HepG2 (cell line): Measurements from ENCODE around the gene ADAMTS20. TPM values are rescaled to one million over a fixed set of nuclear protein-coding genes. Genes with fewer than 3 reads are reported as not detected.

Source experiments
- ATAC-seq: fragments of 200-7000 bp; cut with Tn5 transposase; 3 replicates; pipeline ENCODE4 v1.9.1; 2020; ENCODE audit warnings: mild to moderate bottlenecking, moderate library complexity
- BruUV-seq: library from RNA; stranded (reverse); fragments of 400-500 nt; replicated peaks from 2 replicates; lab custom pipeline; 2021; lab: Mats Ljungman, UMichigan
- CTCF ChIA-PET: fragments of 300-600 bp; formaldehyde crosslinking; extraction: SDS; loops from one replicate; lab custom pipeline; 2021; ENCODE audit warnings: low total read pairs, inconsistent platforms, low intra/inter-chr PET ratio; lab: Yijun Ruan, JAX
- POLR2A ChIA-PET: fragments of 350-600 bp; sonication (Branson Sonifier 250); formaldehyde crosslinking; loops from one replicate; lab custom pipeline; 2020; ENCODE audit warnings: antibody characterized with exemption, inconsistent platforms; lab: Yijun Ruan, JAX
- DNase-seq: peaks from one replicate; pipeline ENCODE4 v3.0.0-alpha.2; 2015; ENCODE audit warnings: low spot score
- FAIRE-seq: peaks from 3 replicates; lab custom pipeline; 2011; peaks lifted over from hg19 to GRCh38; lab: Jason Lieb, UNC
- H2AFZ ChIP-seq: one replicate; pipeline ENCODE4 v1.6.1; 2011; ENCODE audit warnings: low read length, inconsistent platforms
- H3K27ac ChIP-seq: fragments of 300-600 bp; 3 replicates; pipeline ENCODE4 v1.8.0; 2011; ENCODE audit warnings: mixed run types, mild to moderate bottlenecking, mixed read lengths, low read length, inconsistent platforms; ENCODE audit not compliant: insufficient read depth; ENCODE audit errors: extremely low read length
- H3K27me3 ChIP-seq, 2 experiments: fragments of 200-600 bp in 1 of 2; 2 replicates in 1 of 2; 3 replicates in 1 of 2; pipeline versions ENCODE4 v1.6.0 to v1.8.0; 2011; ENCODE audit warnings: low read length in 2 of 2, mild to moderate bottlenecking in 2 of 2, moderate library complexity in 2 of 2, inconsistent platforms in 1 of 2; ENCODE audit not compliant: insufficient read depth in 2 of 2, control insufficient read depth in 1 of 2
- H3K36me3 ChIP-seq, 2 experiments: fragments of 200-600 bp in 1 of 2; replicated peaks in 1 of 2; 2 replicates in 1 of 2; 3 replicates in 1 of 2; pipeline versions ENCODE4 v1.5.1 to v1.8.0; 2011; ENCODE audit warnings: low read length in 2 of 2, inconsistent platforms in 1 of 2; ENCODE audit not compliant: insufficient read depth in 2 of 2, control insufficient read depth in 1 of 2
- H3K4me1 ChIP-seq: 2 replicates; pipeline ENCODE4 v1.5.1; 2012; ENCODE audit warnings: low read length, inconsistent platforms; ENCODE audit not compliant: insufficient read depth
- H3K4me2 ChIP-seq: 2 replicates; pipeline ENCODE4 v1.6.0; 2011; ENCODE audit warnings: low read depth, low read length, inconsistent platforms
- H3K4me3 ChIP-seq, 3 experiments: fragments of 200-600 bp in 1 of 3; sonication (generic), shearing (Covaris generic) in 1 of 3; replicated peaks in 1 of 3; 2 replicates each; pipeline ENCODE4 v1.5.1; 2011 to 2016; ENCODE audit warnings: low read length in 3 of 3, inconsistent platforms in 2 of 3, low read depth in 2 of 3, mild to moderate bottlenecking in 2 of 3, control low read depth in 1 of 3, mixed read lengths in 1 of 3; ENCODE audit not compliant: insufficient read depth in 1 of 3
- H3K79me2 ChIP-seq: one replicate; pipeline ENCODE4 v1.6.1; 2011; ENCODE audit warnings: low read length, inconsistent platforms; ENCODE audit not compliant: insufficient read depth
- H3K9ac ChIP-seq: 2 replicates; pipeline ENCODE4 v1.6.0; 2011; ENCODE audit warnings: mild to moderate bottlenecking, low read depth, low read length, inconsistent platforms; ENCODE audit not compliant: insufficient read depth
- H3K9me3 ChIP-seq: 2 replicates; pipeline ENCODE4 v1.5.1; 2012; ENCODE audit warnings: mild to moderate bottlenecking, low read length
- H4K20me1 ChIP-seq: 2 replicates; pipeline ENCODE4 v1.6.0; 2011; ENCODE audit warnings: inconsistent platforms, mild to moderate bottlenecking, low read length, moderate library complexity; ENCODE audit not compliant: insufficient read depth
- CREB3 ChIP-seq: sonication (generic); formaldehyde crosslinking; IDR thresholded peaks from 2 replicates; pipeline ENCODE4 v1.5.0; 2020; ENCODE audit warnings: missing genetic modification reagents
- FOXA1 ChIP-seq, 2 experiments: fragments of 450-650 bp in 1 of 2; sonication (generic) in 1 of 2; formaldehyde crosslinking in 1 of 2; IDR thresholded peaks; 2 replicates each; pipeline versions ENCODE4 v1.4.0 to v1.6.1; 2016 to 2020; ENCODE audit warnings: missing genetic modification reagents in 1 of 2
- GMEB1 ChIP-seq: sonication (generic); formaldehyde crosslinking; IDR thresholded peaks from 2 replicates; pipeline ENCODE4 v1.5.1; 2020; ENCODE audit warnings: missing genetic modification reagents, mild to moderate bottlenecking, borderline replicate concordance
- KLF13 ChIP-seq: sonication (generic); formaldehyde crosslinking; IDR thresholded peaks from 2 replicates; pipeline ENCODE4 v1.4.0; 2020; ENCODE audit warnings: mild to moderate bottlenecking, missing genetic modification reagents
- RBM39 ChIP-seq: fragments of 200-400 bp; formaldehyde crosslinking; IDR thresholded peaks from one replicate; pipeline ENCODE4 v1.6.1; 2018; ENCODE audit warnings: antibody characterized with exemption, mild to moderate bottlenecking, low read depth, low read length; ENCODE audit not compliant: poor library complexity, severe bottlenecking
- REST ChIP-seq, 2 experiments: IDR thresholded peaks; 2 replicates each; pipeline ENCODE4 v1.6.1; 2011 to 2012; ENCODE audit warnings: low read length in 2 of 2, borderline replicate concordance in 1 of 2, low read depth in 1 of 2, mild to moderate bottlenecking in 1 of 2, moderate library complexity in 1 of 2
- TEAD2 ChIP-seq: sonication (generic); formaldehyde crosslinking; IDR thresholded peaks from 2 replicates; pipeline ENCODE4 v1.9.0; 2021; ENCODE audit warnings: missing genetic modification reagents
- ZKSCAN1 ChIP-seq: fragments of 150-350 bp; IDR thresholded peaks from 2 replicates; pipeline ENCODE4 v1.6.1; 2014; ENCODE audit warnings: low read length
- ZNF18 ChIP-seq: sonication (generic); formaldehyde crosslinking; IDR thresholded peaks from 2 replicates; pipeline ENCODE4 v1.8.0; 2022; ENCODE audit warnings: mild to moderate bottlenecking, missing genetic modification reagents; ENCODE audit not compliant: insufficient replicate concordance
- ZNF224 ChIP-seq: sonication (generic); formaldehyde crosslinking; IDR thresholded peaks from 2 replicates; pipeline ENCODE4 v1.5.0; 2020; ENCODE audit warnings: mild to moderate bottlenecking, missing genetic modification reagents
- ZNF280D ChIP-seq: sonication (generic); formaldehyde crosslinking; IDR thresholded peaks from 2 replicates; pipeline ENCODE4 v1.5.1; 2020; ENCODE audit warnings: mild to moderate bottlenecking, missing genetic modification reagents
- WGBS: methylation state at CpG from one replicate; pipeline ENCODE4 v1.1.6; 2017; ENCODE audit warnings: low lambda C conversion rate; 5-methylcytosine and 5-hydroxymethylcytosine counted together
- in situ Hi-C: cut with HindIII; loops from 2 replicates; pipeline ENCODE4 v1.10.0; 2017; ENCODE audit warnings: low pct_unique_long_range_greater_than_20kb; ENCODE audit not compliant: extremely low pct_ligation_motif_present
- intact Hi-C: fragments of 100-400 bp; cut with micrococcal nuclease; formaldehyde crosslinking; loops from one replicate; pipeline ENCODE4 v1.10.0; 2022; ENCODE audit not compliant: unreplicated experiment
- polyA plus RNA-seq, 8 experiments: library from polyadenylated mRNA; depleted of rRNA in 3 of 8; stranded (reverse) in 7 of 8; unstranded in 1 of 8; fragments of >200 nt; fragmentation: Illumina TruSeq in 4 of 8; extraction: Trizol in 4 of 8; gene quantifications; 2 replicates each; pipeline versions ENCODE4 v1.2.1 to v1.2.3, GENCODE V29; 2011 to 2016; ENCODE audit warnings: low read depth in 4 of 8, missing spikeins in 1 of 8, mixed read lengths in 1 of 8; ENCODE audit not compliant: insufficient read depth in 1 of 8
- total RNA-seq, 5 experiments: library from RNA; depleted of rRNA; stranded (reverse); fragments of >200 nt; fragmentation: Illumina TruSeq; extraction: Trizol; gene quantifications; 2 replicates each; pipeline ENCODE4 v1.2.3, GENCODE V29; 2016; ENCODE audit warnings: low read depth in 1 of 5

The ADAMTS20 gene
- total and polyA plus RNA-seq, 2 of the 13 experiments (the other 11 are each of a cell fraction or from before 2014, with no cell fraction given) = not detected

- intact Hi-C loops = no loop called here
- ChIA-PET POLR2A (no interaction called here), CTCF (no interaction called here)
- H3K9ac ChIP-seq = no peak overlapping the region
- FAIRE-seq = no peak
- WGBS = 0% methylated on average over 2 of the region's 2 CpGs
- no peak for DNase-seq
- H3K9me3 ChIP-seq = no peaks in the 10 kb centered on the region
- H3K4me1 ChIP-seq = no peaks in the 10 kb centered on the region
- no peak for ATAC-seq
- H2AFZ ChIP-seq = no peak overlapping the region
- H3K4me3 ChIP-seq = no peak overlapping the region
- H3K4me2 ChIP-seq = no peak overlapping the region
- no peaks in the 10 kb centered on the region for H3K27me3 ChIP-seq
- no peaks in the 10 kb centered on the region for H4K20me1 ChIP-seq
- no peak overlapping the region for H3K27ac ChIP-seq
- no TSS peak for BruUV-seq
- H3K79me2 ChIP-seq = no peaks in the 10 kb centered on the region
- in situ Hi-C loops = loop anchor here (25.0 kb wide), 1 partner anchor 846 kb away; no protein-coding TSS in a partner anchor
- no peaks in the 10 kb centered on the region for H3K36me3 ChIP-seq
- TF ChIP-seq ZNF224 (CRISPR knock-in tag) (no peak), ZNF18 (CRISPR knock-in tag) (no peak), KLF13 (CRISPR knock-in tag) (no peak), RBM39 (no peak), GMEB1 (CRISPR knock-in tag) (no peak), CREB3 (no peak), FOXA1 (IDR thresholded peaks at IDR 0.05) (no peak), FOXA1 (CRISPR knock-in tag; IDR thresholded peaks at IDR 0.05) (no peak), TEAD2 (CRISPR knock-in tag) (no peak), REST (IDR thresholded peaks at IDR 0.05; ENCODE audit: borderline replicate concordance in 1 of 2, low read depth in 1 of 2, low read length in 2 of 2) (no peak), ZNF280D (CRISPR knock-in tag) (no peak), ZKSCAN1 (no peak)
Measured at GRCh38 chr12:43332977-43333640, 218.9 kb downstream of the ADAMTS20 start.
